HCT116 (cell line): ENCODE results near the gene SAP130. TPM values are rescaled to one million over a fixed set of nuclear protein-coding genes. Genes with fewer than 3 reads are reported as not detected.

Experiments
- ATAC-seq: fragments of 200-7000 bp; cut with Tn5 transposase; 2 replicates; pipeline ENCODE4 v1.9.1; 2020; ENCODE audit warnings: mild to moderate bottlenecking, moderate library complexity
- BruUV-seq: library from RNA; stranded (reverse); fragments of 400-500 nt; replicated peaks from 2 replicates; lab custom pipeline; 2021; lab: Mats Ljungman, UMichigan
- CTCF ChIA-PET: fragments of 300-600 bp; sonication (Branson Sonifier 250); formaldehyde crosslinking; loops from one replicate; lab custom pipeline; 2021; ENCODE audit warnings: antibody characterized with exemption; lab: Charles Lee
- POLR2A ChIA-PET: fragments of 300-600, 350-600 bp; sonication (Branson Sonifier 250); formaldehyde crosslinking; loops from one replicate; lab custom pipeline; 2021; ENCODE audit warnings: antibody characterized with exemption; lab: Charles Lee
- RAD21 ChIA-PET, 2 experiments: fragments of 300-600 bp; sonication (Branson Sonifier 250); formaldehyde crosslinking; loops; one replicate each; lab custom pipeline; 2023; ENCODE audit warnings: low total read pairs in 2 of 2; ENCODE audit not compliant: uncharacterized antibody in 2 of 2, unreplicated experiment in 2 of 2, low non-redundant PET in 1 of 2; lab: Charles Lee
- DNase-seq: peaks from one replicate; pipeline ENCODE4 v3.0.0-alpha.2; 2010; ENCODE audit warnings: low read depth, low spot score
- H2AFZ ChIP-seq: fragments of 200-600 bp; shearing (Covaris generic), sonication (generic); 2 replicates; pipeline ENCODE4 v1.6.1; 2017; ENCODE audit warnings: low read depth, mixed run types, mixed read lengths, antibody characterized with exemption, low read length; ENCODE audit not compliant: poor library complexity, severe bottlenecking
- H3K27ac ChIP-seq: 2 replicates; pipeline ENCODE4 v1.5.1; 2012; ENCODE audit warnings: low read depth, low read length
- H3K27me3 ChIP-seq: fragments of 200-600 bp; sonication (generic); 2 replicates; pipeline ENCODE4 v1.6.1; 2016; ENCODE audit warnings: mixed run types, low read length, mixed read lengths; ENCODE audit not compliant: insufficient read depth
- H3K36me3 ChIP-seq, 2 experiments: fragments of 200-500 bp in 1 of 2; fragments of 200-600 bp in 1 of 2; sonication (Bioruptor generic) in 1 of 2; sonication (generic) in 1 of 2; 2 replicates each; pipeline versions ENCODE4 v1.5.1 to v1.6.1; 2014 to 2016; ENCODE audit warnings: low read length in 2 of 2, inconsistent platforms in 1 of 2, mixed read lengths in 1 of 2, mixed run types in 1 of 2; ENCODE audit not compliant: insufficient read depth in 2 of 2, control insufficient read depth in 1 of 2
- H3K4me1 ChIP-seq, 2 experiments: fragments of 200-600 bp in 1 of 2; sonication (generic) in 1 of 2; 2 replicates each; pipeline versions ENCODE4 v1.5.1 to v1.6.1; 2012 to 2017; ENCODE audit warnings: low read length in 2 of 2, inconsistent platforms in 1 of 2, mild to moderate bottlenecking in 1 of 2, mixed read lengths in 1 of 2, mixed run types in 1 of 2, moderate library complexity in 1 of 2; ENCODE audit not compliant: insufficient read depth in 2 of 2, control insufficient read depth in 1 of 2
- H3K4me2 ChIP-seq: fragments of 200-600 bp; sonication (generic); 2 replicates; pipeline ENCODE4 v1.6.1; 2017; ENCODE audit warnings: mixed run types, low read length, mixed read lengths
- H3K4me3 ChIP-seq, 2 experiments: fragments of 200-600 bp in 1 of 2; sonication (generic) in 1 of 2; replicated peaks in 1 of 2; 2 replicates each; pipeline ENCODE4 v1.5.1; 2011 to 2016; ENCODE audit warnings: low read length in 2 of 2, control low read depth in 1 of 2, low read depth in 1 of 2, mild to moderate bottlenecking in 1 of 2, mixed read lengths in 1 of 2, mixed run types in 1 of 2
- H3K79me2 ChIP-seq: fragments of 200-600 bp; sonication (generic); 2 replicates; pipeline ENCODE4 v1.6.1; 2017; ENCODE audit warnings: mild to moderate bottlenecking, mixed run types, low read length, moderate library complexity, mixed read lengths; ENCODE audit not compliant: insufficient read depth
- H3K9ac ChIP-seq: fragments of 200-600 bp; sonication (generic); 2 replicates; pipeline ENCODE4 v1.6.1; 2016; ENCODE audit warnings: low read length, mixed read lengths
- H3K9me2 ChIP-seq: fragments of 200-600 bp; sonication (generic), shearing (Covaris generic); 2 replicates; pipeline ENCODE4 v1.6.1; 2017; ENCODE audit warnings: mixed run types, mild to moderate bottlenecking, moderate library complexity; ENCODE audit not compliant: insufficient read depth
- H3K9me3 ChIP-seq, 2 experiments: fragments of 200-500 bp in 1 of 2; fragments of 200-600 bp in 1 of 2; sonication (Bioruptor generic) in 1 of 2; sonication (generic) in 1 of 2; 2 replicates each; pipeline ENCODE4 v1.6.1; 2014 to 2017; ENCODE audit warnings: low read length in 2 of 2, mixed read lengths in 2 of 2, inconsistent platforms in 1 of 2, low read depth in 1 of 2, mild to moderate bottlenecking in 1 of 2, mixed run types in 1 of 2, moderate library complexity in 1 of 2; ENCODE audit not compliant: control insufficient read depth in 1 of 2, insufficient read depth in 1 of 2
- H4K20me1 ChIP-seq: fragments of 200-600 bp; sonication (generic), shearing (Covaris generic); 2 replicates; pipeline ENCODE4 v1.6.1; 2017; ENCODE audit warnings: mixed run types, mild to moderate bottlenecking, moderate library complexity; ENCODE audit not compliant: insufficient read depth
- CBX3 ChIP-seq: IDR thresholded peaks from 2 replicates; pipeline ENCODE4 v1.6.1; 2012; ENCODE audit warnings: low read depth
- EGR1 ChIP-seq: IDR thresholded peaks from 2 replicates; pipeline ENCODE4 v1.6.1; 2012; ENCODE audit warnings: low read depth
- FOSL1 ChIP-seq: IDR thresholded peaks from 2 replicates; pipeline ENCODE4 v1.6.1; 2012; ENCODE audit warnings: low read depth
- JUND ChIP-seq: IDR thresholded peaks from 2 replicates; pipeline ENCODE4 v1.6.1; 2012
- POLR2A ChIP-seq: IDR thresholded peaks from 2 replicates; pipeline ENCODE4 v1.7.0; 2011; ENCODE audit warnings: borderline replicate concordance; ENCODE audit not compliant: insufficient read depth, insufficient read length; ENCODE audit errors: extremely low read depth
- SP1 ChIP-seq: IDR thresholded peaks from 2 replicates; pipeline ENCODE4 v1.6.1; 2012; ENCODE audit warnings: low read depth
- SRF ChIP-seq: IDR thresholded peaks from 2 replicates; pipeline ENCODE4 v1.6.1; 2012; ENCODE audit warnings: low read depth
- TCF7L2 ChIP-seq: IDR thresholded peaks from 2 replicates; pipeline ENCODE4 v1.7.0; 2011; ENCODE audit warnings: borderline replicate concordance, inconsistent platforms; ENCODE audit not compliant: insufficient read depth, insufficient read length; ENCODE audit errors: extremely low read depth
- YY1 ChIP-seq: IDR thresholded peaks from 2 replicates; pipeline ENCODE4 v1.6.1; 2011; ENCODE audit warnings: low read length, low read depth, moderate library complexity, mild to moderate bottlenecking; ENCODE audit not compliant: insufficient replicate concordance; ENCODE audit errors: extremely low read depth
- ZNF274 ChIP-seq: fragments of 200-500 bp; sonication (Bioruptor generic); IDR thresholded peaks from 2 replicates; pipeline ENCODE4 v1.6.1; 2014; ENCODE audit warnings: mild to moderate bottlenecking, low read depth, low read length, inconsistent platforms
- intact Hi-C: fragments of 100-400 bp; cut with micrococcal nuclease; formaldehyde crosslinking; loops from 2 replicates; pipeline ENCODE4 v1.10.0; 2022
- total RNA-seq: library from RNA; stranded (reverse); gene quantifications from one replicate; pipeline ENCODE4 v1.2.1, GENCODE V29; 2021; ENCODE audit not compliant: unreplicated experiment
- TF ChIP-seq, protein P1 (sequence below): IDR thresholded peaks from 2 replicates; pipeline ENCODE4 v1.6.1; 2012
- TF ChIP-seq, protein P2 (sequence below), 3 experiments: fragments of 200-600 bp in 1 of 3; sonication (generic) in 1 of 3; IDR thresholded peaks in 2 of 3; conservative IDR thresholded peaks in 1 of 3; 2 replicates each; pipeline ENCODE4 v1.5.1; 2012 to 2017; ENCODE audit warnings: low read depth in 2 of 3, low read length in 2 of 3, antibody characterized with exemption in 1 of 3, borderline replicate concordance in 1 of 3, control low read depth in 1 of 3, mild to moderate bottlenecking in 1 of 3, mixed read lengths in 1 of 3, mixed run types in 1 of 3, moderate library complexity in 1 of 3; ENCODE audit not compliant: insufficient read depth in 1 of 3
- TF ChIP-seq, protein P3 (sequence below): IDR thresholded peaks from 2 replicates; pipeline ENCODE4 v1.6.1; 2012

Gene SAP130
- total RNA-seq, 1 experiment from 2014 or later: 29.5 TPM

DNA sequence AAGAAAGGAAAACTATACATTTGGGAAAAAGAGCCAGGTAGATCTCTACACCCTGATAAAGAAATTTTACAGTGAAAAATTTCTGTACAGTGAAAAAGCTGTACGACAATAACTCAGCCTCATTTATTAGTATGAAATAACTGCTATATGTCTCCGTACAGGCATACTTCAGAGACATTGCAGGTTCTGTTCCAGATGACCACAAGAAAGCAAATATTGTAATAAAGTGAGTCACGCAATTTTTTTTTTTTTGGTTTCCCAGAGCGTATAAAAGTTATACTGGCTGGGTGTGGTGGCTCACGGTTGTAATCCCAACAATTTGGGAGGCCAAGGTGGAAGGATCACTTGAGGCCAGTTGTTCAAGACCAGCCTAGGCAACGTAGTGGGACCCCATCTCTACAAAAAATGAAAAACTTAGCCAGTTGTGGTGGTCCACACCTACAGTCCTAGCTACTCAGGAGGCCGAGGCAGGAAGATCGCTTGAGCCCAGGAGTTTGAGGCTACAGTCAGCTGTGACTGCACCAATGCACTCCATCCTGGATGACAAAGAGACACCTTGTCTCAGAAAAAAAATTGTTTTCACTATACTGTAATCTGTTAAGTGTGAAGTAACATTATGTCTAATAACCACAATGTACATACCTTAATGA lies 113.9 kb downstream of the SAP130 start:
- TF ChIP-seq POLR2A: no peak
- TF ChIP-seq ZNF274: no peak
- TF ChIP-seq, protein P1, sequence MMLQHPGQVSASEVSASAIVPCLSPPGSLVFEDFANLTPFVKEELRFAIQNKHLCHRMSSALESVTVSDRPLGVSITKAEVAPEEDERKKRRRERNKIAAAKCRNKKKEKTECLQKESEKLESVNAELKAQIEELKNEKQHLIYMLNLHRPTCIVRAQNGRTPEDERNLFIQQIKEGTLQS: no peak
- no peak for TF ChIP-seq SRF
- no peak for TF ChIP-seq FOSL1
- no peak for TF ChIP-seq JUND
- TF ChIP-seq, protein P2, sequence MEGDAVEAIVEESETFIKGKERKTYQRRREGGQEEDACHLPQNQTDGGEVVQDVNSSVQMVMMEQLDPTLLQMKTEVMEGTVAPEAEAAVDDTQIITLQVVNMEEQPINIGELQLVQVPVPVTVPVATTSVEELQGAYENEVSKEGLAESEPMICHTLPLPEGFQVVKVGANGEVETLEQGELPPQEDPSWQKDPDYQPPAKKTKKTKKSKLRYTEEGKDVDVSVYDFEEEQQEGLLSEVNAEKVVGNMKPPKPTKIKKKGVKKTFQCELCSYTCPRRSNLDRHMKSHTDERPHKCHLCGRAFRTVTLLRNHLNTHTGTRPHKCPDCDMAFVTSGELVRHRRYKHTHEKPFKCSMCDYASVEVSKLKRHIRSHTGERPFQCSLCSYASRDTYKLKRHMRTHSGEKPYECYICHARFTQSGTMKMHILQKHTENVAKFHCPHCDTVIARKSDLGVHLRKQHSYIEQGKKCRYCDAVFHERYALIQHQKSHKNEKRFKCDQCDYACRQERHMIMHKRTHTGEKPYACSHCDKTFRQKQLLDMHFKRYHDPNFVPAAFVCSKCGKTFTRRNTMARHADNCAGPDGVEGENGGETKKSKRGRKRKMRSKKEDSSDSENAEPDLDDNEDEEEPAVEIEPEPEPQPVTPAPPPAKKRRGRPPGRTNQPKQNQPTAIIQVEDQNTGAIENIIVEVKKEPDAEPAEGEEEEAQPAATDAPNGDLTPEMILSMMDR (IDR thresholded peaks at IDR 0.05 in 2 of 3, conservative IDR thresholded peaks at IDR 0.05 in 1 of 3; ENCODE audit: borderline replicate concordance in 1 of 3, insufficient read depth in 1 of 3, low read depth in 2 of 3, low read length in 2 of 3): no peak
- TF ChIP-seq EGR1: no peak
- no peak for TF ChIP-seq SP1
- TF ChIP-seq CBX3: no peak
- no peak for TF ChIP-seq YY1
- TF ChIP-seq, protein P3, sequence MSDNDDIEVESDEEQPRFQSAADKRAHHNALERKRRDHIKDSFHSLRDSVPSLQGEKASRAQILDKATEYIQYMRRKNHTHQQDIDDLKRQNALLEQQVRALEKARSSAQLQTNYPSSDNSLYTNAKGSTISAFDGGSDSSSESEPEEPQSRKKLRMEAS: no peak
- no peak for TF ChIP-seq TCF7L2
- DNase-seq: no peak
- Histone ChIP-seq H2AFZ (no peak overlapping the region), H3K9me3 (no peaks in the 10 kb centered on the region), H3K27me3 (no peaks in the 10 kb centered on the region), H3K27ac (no peak overlapping the region), H3K79me2 (no peaks in the 10 kb centered on the region), H3K4me3 (no peak overlapping the region), H3K4me2 (no peak overlapping the region), H3K36me3 (no peaks in the 10 kb centered on the region), H3K9me2 (no peaks in the 10 kb centered on the region), H3K9ac (no peak overlapping the region), H4K20me1 (no peaks in the 10 kb centered on the region), H3K4me1 (no peaks in the 10 kb centered on the region; a peak in 1 of 4 replicates)
- RAD21 ChIA-PET: no interaction called here
- intact Hi-C loops: no loop called here
- POLR2A ChIA-PET: no interaction called here
- ATAC-seq: no peak
- no TSS peak for BruUV-seq
- CTCF ChIA-PET: no interaction called here
